Stimulated activated CD8-positive, alpha-beta memory T cell treated with anti-CD3 and anti-CD28 coated beads, Interleukin-2, amount 100 ng/mL, for 1 hour (primary cell): ENCODE results near the gene LRRC26.

Source experiments
- DNase-seq, 2 donors: peaks; one replicate each; pipeline ENCODE4 v3.0.0-alpha.2; 2020; ENCODE audit warnings: low read depth in 2 of 2

Gene LRRC26

GRCh38 chr9:137167747-137168572, 1.9 kb downstream of the LRRC26 start:
- DNase-seq: no peak

- no peak for DNase-seq
Observed at GRCh38 chr9:137167277-137167746, 2.5 kb downstream of the LRRC26 start.

- DNase-seq: no peak
Observed at GRCh38 chr9:137166380-137167229, 3.2 kb downstream of the LRRC26 start.

GRCh38 chr9:137165250-137165836, 4.5 kb downstream of the LRRC26 start:
- no peak for DNase-seq

- no peak for DNase-seq
Observed at GRCh38 chr9:137164370-137165249, 5.2 kb downstream of the LRRC26 start.

GRCh38 chr9:137163805-137164204, 6.0 kb downstream of the LRRC26 start:
- DNase-seq: no peak

GRCh38 chr9:137163365-137163715, 6.5 kb downstream of the LRRC26 start:
- no peak for DNase-seq

- DNase-seq: no peak
Observed at GRCh38 chr9:137162505-137163364, 7.1 kb downstream of the LRRC26 start.

GRCh38 chr9:137161558-137162486, 8.0 kb downstream of the LRRC26 start:
- no peak for DNase-seq

GRCh38 chr9:137160716-137161557, 8.9 kb downstream of the LRRC26 start:
- DNase-seq: no peak

- DNase-seq: no peak
Observed at GRCh38 chr9:137160054-137160425, 9.8 kb downstream of the LRRC26 start.

- DNase-seq: no peak
Observed at GRCh38 chr9:137159105-137160053, 10.5 kb downstream of the LRRC26 start.

- no peak for DNase-seq
Observed at GRCh38 chr9:137158625-137159024, 11.2 kb downstream of the LRRC26 start.

GRCh38 chr9:137157618-137158415, 12.0 kb downstream of the LRRC26 start:
- DNase-seq: no peak

- DNase-seq: peak; percentile 14 to 37
Observed at GRCh38 chr9:137156567-137157375, 13.1 kb downstream of the LRRC26 start.
